ENCODE measurements around the gene FNTB. TPM values are rescaled to one million over a fixed set of nuclear protein-coding genes. Genes with fewer than 3 reads are reported as not detected.

Gene FNTB
- total and polyA plus RNA-seq, 2 donors (not counting 3 experiments of a cell fraction or from before 2014, with no cell fraction given): 21.0 to 21.6 TPM

GRCh38 chr14:65054471-65055085 lies 67.9 kb downstream of the FNTB start:
- Histone ChIP-seq H3K79me2 (ENCODE audit: control insufficient read depth, insufficient read depth, low read length) (no peaks in the 10 kb centered on the region), H3K4me3 (replicated peaks in 1 of 3; ENCODE audit: insufficient read depth in 1 of 3, low read depth in 1 of 3, low read length in 3 of 3) (no peak overlapping the region), H3K4me2 (ENCODE audit: insufficient read depth, low read length) (no peak overlapping the region), H3K4me1 (ENCODE audit: control insufficient read depth, extremely low read depth, insufficient read depth, low read length) (no peaks in the 10 kb centered on the region), H2AFZ (ENCODE audit: low read depth, low read length) (no peak overlapping the region), H3K27me3 (ENCODE audit: control insufficient read depth in 2 of 2, insufficient read depth in 2 of 2, low read length in 2 of 2) (no peaks in the 10 kb centered on the region), H3K9ac (replicated peaks; ENCODE audit: extremely low read depth, insufficient read depth, low read length) (no peak overlapping the region), H3K27ac (ENCODE audit: insufficient read depth, low read depth, low read length) (no peak overlapping the region), H3K9me1 (replicated peaks; ENCODE audit: control insufficient read depth, extremely low read depth, insufficient read depth, low read length) (no peaks in the 10 kb centered on the region), H3K9me3 (replicated peaks; ENCODE audit: control insufficient read depth, insufficient read depth, low read length) (no peaks in the 10 kb centered on the region), H4K20me1 (replicated peaks; ENCODE audit: control insufficient read depth, extremely low read depth, insufficient read depth, low read length) (no peaks in the 10 kb centered on the region), H3K36me3 (ENCODE audit: control insufficient read depth in 2 of 2, extremely low read depth in 1 of 2, insufficient read depth in 2 of 2, low read length in 2 of 2) (peaks cover 2 to 8% of the 10 kb centered on the region in 2 experiments)
- dilution Hi-C loops (cut with MboI; ENCODE audit: extremely low pct_ligation_motif_present, low sequenced_read_pairs) (no loop called here), intact Hi-C loops (cut with micrococcal nuclease) (no loop called here)
- POLR2A ChIA-PET: no interaction called here
- FAIRE-seq (no peak), DNase-seq (ENCODE audit: low read depth, low spot score) (no peak)
- CTCF ChIA-PET: no interaction called here
- TF ChIP-seq CTCF (IDR thresholded peaks at IDR 0.05; ENCODE audit: extremely low read depth in 1 of 2, insufficient read depth in 1 of 2, low read depth in 1 of 2, low read length in 2 of 2) (no peak), MYC (IDR thresholded peaks at IDR 0.05; ENCODE audit: low read depth, low read length) (no peak), JUN (IDR thresholded peaks at IDR 0.05; ENCODE audit: borderline replicate concordance, insufficient read depth, insufficient read length, low read depth) (no peak), MAX (IDR thresholded peaks at IDR 0.05; ENCODE audit: insufficient read depth, insufficient read length) (no peak), EZH2 (IDR thresholded peaks at IDR 0.05; ENCODE audit: borderline replicate concordance, low read depth, low read length, severe bottlenecking) (no peak), FOS (IDR thresholded peaks at IDR 0.05; ENCODE audit: borderline replicate concordance, insufficient read depth, low read length) (no peak), POLR2AphosphoS5 (IDR thresholded peaks at IDR 0.05; ENCODE audit: insufficient read depth, low read depth, low read length) (no peak), POLR2A (IDR thresholded peaks at IDR 0.05; ENCODE audit: low read depth, low read length) (no peak), GATA2 (IDR thresholded peaks at IDR 0.05; ENCODE audit: insufficient read depth, insufficient read length, low read depth, low read length) (no peak)
- BruUV-seq (replicated peaks): no TSS peak

Measured in endothelial cell of umbilical vein (primary cell).